EL (cell line): ENCODE results near the gene HSP90AB1.

Experiments
- DNase-seq: peaks from one replicate; pipeline ENCODE4 v3.0.0-alpha.2; 2016

The HSP90AB1 gene

DNA sequence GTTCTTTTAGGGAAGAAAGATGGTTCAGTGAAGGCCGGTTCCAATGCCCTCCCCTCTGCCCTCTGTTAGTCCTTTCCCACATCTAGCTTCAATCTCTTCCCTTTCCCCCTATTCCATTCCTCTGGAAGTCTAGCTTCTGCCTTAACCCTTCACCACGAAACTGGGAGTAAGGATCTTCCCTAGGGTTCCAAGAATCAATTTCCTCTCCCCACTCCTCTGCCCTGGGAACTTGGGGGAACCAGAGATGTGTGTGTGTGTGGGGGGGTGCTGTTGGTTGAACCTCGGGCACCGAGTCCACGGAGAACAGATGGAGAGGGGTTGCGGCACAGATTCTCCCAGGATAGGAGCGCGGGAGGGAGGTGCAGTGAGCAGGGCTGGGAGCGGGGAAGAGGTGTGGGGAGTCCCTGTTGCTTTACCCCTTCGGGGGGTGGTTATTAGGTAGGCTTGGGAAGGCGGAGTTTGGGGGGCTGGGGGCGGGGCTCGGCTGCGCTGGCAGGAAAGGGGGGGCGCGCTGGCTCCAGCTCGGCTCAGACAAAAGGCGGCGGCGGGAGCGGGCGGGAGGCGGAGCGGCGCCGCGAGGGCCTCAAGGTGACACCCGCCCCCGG lies 23.1 kb downstream of the HSP90AB1 start, which contains the start of gene TMEM151B:
Gene TMEM151B (plus strand): TSS at position 530 of the 605 bp plus-strand sequence. CDS start 293 bp downstream, outside the sequence.
- DNase-seq, result no peak

DNA sequence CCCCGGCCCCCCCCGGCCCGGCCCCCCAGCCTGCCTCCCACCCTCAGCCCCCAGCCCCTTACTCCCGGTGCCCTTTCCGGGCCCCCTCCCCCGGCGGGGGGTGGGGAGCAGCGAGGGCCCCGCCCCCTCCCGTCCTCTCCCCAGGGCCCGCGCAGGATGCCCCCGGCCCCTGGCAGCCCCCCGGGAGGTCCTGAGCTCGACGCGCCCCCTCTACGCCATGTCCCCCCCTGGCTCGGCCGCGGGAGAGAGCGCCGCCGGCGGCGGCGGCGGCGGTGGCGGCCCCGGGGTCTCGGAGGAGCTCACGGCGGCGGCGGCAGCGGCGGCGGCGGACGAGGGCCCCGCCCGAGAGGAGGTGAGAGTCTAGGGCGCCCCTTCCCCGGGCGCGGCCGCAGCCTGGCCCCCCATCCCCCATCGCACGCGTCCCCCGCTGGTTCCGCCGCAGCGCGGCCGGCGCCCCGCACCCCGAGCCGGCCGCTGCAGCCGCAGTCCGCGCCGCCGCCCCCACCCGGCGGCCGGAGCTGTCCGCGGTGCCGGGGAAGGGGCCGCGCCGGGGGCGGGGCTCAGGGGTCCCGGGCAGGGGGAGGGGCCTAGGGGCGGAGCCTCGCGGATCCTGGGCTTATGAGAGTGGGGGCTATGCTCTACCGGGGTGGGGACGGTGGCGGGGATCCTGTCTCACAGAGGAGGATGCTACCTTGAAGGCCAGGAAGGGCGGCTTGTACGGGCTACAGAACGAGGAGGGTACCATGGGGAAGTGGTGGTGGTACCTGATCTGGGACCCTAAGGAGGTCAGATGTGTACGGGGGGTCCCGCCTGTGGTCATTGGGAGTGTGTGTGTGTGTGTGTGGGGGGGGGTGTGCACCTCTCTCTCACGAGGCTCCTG lies 23.9 kb downstream of the HSP90AB1 start:
- DNase-seq, result no peak

DNA sequence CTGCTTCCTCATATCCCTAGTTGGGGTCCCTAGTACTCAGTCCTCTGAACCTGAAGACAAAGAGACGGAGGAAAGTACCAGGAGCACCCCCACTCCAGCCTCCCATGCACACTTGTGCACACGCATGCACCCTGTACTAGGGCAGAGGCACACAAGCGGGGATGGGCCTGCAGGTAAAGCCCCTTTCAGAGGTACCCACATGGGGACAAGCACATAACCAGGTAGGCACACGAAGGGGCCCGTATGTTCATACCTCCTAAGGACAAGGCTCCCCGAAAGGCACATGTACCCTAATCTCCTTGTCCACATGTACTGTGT lies 24.5 kb downstream of the HSP90AB1 start:
- DNase-seq, result no peak

DNA sequence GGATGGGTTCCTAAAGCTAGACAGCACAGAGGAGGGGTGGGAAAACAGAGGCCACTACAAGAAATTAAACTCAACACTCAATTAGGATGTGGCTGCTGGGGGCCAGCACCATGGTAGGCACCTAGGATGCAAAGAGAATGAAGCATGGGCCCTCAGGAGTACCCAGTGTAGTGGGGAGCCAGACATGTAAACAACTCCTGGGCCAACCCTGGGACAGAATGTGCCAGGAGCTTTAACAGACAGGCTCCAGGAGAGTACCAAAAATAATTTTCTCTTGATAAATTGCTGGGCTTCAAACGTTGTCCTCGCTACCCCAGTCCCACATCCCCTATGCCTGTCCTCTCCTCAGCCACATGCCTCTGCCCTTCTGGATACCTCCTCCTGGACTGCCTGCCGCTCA lies 25.0 kb downstream of the HSP90AB1 start:
- DNase-seq, result no peak

DNA sequence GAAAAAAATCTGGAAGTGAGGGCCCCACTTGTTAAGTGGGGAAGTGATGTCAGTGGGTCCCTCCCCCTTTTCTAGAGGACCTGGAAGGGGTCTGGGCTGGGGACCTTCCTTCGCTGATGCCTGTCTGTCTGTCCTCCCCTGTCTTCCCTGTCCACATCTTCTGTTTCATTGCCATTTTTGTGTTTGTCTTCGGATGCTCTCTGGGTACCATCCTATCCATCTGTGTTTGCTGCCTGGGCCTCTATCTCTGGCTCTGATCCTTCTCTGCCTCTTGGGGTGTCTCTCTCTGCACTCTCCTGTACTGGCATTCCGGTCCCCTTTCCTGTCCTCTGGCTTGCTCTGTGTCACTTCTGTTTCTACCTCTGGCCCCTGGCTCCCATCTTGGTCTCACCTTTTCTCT lies 25.6 kb downstream of the HSP90AB1 start:
- DNase-seq, result no peak

DNA sequence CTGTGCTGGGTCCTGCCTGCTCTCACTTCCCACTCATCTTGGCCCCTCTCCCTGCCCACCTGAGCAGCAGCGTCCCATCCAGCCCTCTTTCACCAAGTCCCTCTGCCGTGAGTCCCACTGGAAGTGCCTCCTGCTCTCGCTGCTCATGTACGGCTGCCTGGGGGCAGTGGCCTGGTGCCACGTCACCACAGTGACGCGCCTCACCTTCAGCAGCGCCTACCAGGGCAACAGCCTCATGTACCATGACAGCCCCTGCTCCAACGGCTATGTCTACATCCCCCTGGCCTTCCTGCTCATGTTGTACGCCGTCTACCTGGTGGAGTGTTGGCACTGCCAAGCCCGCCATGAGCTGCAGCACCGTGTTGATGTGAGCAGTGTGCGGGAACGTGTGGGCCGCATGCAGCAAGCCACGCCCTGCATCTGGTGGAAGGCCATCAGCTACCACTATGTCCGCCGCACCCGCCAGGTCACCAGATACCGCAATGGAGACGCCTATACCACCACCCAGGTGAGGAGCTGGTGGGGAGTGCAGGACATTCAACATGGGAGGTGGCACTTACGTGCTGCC lies 26.2 kb downstream of the HSP90AB1 start:
- no peak for DNase-seq

DNA sequence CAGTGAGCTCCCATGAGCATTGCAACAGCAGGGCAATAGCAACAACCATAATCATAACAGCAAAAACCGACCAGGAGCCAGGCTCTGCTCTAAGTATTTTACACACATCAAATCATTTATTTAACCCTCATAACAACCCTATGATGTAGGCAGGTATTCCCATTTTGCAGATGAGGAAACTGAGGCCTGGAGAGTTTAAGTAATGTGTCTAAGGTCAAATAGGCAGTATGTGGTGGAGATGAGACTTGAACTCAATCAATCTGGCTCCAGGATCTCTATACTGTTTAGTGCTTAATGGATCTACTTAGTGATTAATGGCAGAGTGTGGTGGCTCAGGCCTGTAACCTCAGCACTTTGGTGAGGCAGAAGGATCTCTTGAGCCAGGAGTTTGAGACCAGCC lies 26.7 kb downstream of the HSP90AB1 start:
- no peak for DNase-seq

DNA sequence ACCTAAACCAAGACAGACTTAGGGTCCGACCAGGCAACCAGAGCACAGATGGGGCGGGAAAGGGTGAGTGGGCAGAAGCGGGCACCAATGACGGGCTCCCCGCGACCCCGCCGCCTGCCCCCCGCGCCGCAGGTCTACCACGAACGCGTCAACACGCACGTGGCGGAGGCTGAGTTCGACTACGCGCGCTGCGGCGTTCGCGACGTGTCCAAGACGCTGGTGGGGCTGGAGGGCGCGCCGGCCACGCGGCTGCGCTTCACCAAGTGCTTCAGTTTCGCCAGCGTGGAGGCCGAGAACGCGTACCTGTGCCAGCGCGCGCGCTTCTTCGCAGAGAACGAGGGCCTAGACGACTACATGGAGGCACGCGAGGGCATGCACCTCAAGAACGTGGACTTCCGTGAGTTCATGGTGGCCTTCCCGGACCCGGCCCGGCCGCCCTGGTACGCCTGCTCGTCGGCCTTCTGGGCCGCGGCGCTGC lies 28.4 kb downstream of the HSP90AB1 start:
- no peak for DNase-seq

DNA sequence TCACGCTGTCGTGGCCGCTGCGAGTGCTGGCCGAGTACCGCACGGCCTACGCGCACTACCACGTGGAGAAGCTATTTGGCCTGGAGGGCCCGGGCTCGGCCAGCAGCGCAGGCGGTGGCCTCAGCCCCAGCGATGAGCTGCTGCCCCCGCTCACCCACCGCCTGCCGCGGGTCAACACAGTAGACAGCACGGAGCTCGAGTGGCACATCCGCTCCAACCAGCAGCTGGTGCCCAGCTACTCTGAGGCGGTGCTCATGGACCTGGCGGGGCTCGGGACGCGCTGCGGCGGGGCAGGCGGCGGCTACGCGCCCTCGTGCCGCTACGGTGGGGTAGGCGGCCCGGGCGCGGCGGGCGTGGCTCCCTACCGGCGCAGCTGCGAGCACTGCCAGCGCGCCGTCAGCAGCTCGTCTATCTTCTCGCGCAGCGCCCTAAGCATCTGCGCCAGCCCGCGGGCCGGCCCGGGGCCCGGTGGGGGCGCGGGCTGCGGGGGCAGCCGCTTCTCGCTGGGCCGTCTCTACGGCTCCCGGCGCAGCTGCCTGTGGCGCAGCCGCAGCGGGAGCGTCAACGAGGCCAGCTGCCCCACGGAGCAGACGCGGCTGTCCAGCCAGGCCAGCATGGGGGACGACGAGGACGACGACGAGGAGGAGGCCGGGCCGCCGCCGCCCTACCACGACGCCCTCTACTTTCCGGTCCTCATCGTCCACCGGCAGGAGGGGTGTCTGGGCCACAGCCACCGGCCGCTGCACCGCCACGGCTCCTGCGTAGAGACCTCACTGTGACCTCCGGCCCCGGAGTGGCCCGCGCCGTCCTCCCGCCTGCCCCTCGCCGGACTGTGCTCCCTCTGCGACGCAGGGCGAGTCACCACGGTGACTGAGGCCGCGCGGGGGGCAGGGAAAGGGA lies 29.1 kb downstream of the HSP90AB1 start:
- DNase-seq, result no peak

DNA sequence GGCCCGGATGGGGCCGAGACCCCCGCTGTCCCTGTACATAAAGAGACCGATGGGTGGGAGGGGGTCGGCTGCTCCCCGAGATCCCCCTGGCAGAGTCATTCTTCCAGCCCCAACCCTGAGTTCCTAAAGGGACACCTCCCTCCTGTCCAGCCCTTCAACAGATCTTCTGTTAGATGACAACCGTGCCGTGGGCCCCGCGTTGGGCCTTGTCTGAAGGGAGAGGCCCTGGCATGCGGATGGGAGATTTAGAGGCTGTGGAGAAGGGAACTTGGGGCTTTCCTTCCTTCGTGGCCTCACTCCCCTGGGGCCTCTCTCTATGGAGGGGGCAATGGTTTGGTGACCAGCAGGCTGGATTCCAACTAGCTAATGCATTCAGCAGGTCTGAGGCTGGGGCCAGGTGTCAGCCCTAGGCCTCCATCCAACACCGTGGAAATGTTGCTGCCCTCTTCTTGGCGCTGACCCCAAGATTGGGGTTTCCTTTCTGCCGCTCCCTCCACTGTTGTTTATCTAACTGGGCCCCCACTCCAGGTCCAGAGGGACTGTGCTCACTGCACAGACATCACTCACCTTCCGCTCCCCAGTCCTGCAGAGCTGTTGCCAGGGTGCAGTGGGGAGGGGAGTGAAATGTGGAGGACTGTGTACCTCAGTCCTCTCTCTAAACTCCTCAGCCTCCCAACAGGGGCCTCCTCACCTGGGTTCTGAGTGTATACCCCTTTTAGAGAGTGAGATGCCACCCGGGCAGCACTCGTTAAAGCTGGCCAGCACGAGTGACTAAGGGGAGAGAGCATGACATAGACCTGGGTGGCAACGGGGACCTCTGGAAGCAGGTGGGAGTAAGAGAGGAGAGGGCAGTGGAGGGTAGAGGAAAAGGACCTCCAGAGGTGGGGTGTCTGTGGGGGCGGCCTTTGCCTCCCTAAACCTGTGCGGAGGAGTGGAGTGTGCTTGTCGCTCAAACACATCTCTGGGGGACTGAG lies 30.1 kb downstream of the HSP90AB1 start:
- DNase-seq, result no peak

DNA sequence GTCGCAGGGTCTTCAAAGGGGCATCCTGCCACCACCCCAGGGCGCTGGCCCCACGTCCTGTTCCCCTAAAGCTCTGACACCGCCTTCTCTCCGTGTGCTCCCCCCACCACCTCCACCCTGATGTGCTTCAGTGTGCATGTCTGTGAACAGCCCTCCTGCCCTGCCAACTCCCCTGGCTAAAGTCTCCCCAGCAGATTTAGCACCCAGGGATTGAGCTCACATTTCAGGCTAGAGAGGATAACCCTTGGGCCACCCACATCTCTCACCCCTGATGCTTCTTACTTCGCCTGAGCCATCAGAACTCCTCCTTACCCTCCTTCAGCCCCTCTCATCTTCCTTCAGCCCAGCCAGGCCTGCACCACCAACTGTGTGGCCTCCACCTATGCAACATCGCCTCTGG lies 30.9 kb downstream of the HSP90AB1 start:
- no peak for DNase-seq

DNA sequence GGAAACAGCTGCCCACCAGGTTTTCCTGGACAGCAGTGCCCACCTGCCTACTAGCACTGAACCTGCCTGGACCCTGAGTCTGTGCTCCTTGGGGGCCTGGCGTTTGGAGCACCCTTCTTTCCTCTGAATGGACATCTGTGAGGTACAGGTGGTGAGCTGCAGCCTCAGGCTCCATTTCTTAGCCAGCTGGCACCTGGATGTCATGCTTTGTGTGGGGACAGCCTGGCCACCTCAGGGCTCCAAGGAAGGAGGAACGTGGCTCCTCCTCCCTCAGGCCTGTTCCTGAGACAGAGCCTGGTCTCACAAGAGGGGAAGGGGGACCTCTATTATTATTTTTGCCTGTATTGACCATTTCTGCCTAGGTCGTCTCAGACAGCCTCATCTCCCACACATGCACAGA lies 31.4 kb downstream of the HSP90AB1 start:
- no peak for DNase-seq

DNA sequence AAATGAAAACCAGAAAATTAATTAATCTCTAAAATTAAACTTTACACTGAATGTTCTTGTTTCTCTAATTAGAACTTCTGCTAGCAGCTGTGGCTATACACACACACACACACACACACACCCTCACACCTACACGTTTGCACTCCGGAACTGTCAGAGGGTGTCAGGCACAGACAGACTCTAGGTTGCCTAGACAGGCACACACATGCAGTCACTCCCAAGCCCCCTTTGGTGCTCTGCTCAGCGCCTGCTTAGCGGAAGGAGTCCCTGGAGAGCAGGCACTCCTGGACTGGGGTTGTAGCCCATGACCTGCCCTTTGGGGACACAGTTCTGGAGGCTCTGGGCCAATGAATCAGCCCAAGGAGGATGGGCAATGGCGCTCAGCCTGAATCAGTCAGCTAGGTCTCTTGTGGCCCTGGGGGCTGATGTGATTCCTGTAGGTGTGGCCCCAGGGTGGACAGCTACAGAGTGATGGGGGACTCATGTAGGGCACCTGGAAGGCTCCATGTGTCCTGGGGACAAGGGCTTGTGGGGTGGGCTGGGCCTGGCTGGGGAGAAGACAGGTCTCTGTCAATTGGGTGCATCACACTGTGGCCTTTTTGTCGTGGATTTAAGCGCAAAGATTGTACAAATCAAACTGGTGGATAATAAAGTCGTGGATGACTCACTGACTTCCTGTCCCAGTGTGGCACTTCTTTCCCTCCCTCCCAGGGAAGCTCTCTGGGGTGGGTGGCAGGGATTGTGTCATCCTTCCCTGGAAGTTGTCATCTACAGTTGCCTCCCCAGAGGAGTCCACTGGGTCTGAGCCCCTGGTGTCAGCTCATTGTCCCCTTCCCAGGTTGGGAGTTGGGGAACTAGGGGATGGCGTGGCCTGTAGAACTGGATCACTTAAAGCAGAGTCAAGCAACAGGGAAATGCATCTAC lies 32.1 kb downstream of the HSP90AB1 start:
- peak; percentile 40 for DNase-seq

DNA sequence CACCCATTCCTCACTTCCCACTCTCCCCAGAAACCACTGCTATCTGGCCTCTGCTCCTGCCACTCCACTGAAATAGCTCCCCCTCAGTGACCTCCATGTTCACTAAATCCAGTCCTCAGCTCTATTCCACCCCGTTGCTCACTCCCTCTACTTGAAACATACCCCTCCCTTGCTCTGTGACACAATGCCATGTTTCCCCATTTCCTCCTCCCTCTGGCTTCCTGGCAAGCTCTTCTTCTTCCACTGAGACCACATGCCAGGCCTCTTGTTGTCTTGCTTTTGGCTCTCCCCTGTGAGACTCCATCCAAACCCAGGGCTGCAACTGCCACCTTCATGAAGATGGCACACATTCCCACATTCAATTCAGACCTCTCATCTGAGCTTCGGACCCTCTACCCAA lies 37.2 kb downstream of the HSP90AB1 start:
- no peak for DNase-seq

DNA sequence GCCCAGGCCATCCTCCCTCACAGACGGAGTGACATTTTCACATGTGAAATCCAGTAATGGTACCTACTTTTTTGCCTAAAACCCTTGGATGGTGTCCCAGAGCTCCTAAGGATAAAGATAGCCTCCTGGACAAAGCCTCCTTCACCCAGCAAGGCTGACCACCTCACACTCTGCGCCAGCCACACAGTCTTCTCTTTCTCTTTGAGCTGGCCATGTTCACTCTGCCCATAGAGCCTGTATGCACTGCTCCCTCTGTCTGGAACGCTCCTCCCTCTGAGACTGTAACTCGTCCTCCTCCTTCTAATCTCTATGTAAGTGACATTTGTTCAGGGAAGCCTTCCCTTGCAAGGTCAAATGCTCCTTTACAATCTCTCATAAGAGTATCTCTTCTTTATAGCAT lies 38.0 kb downstream of the HSP90AB1 start:
- no peak for DNase-seq

DNA sequence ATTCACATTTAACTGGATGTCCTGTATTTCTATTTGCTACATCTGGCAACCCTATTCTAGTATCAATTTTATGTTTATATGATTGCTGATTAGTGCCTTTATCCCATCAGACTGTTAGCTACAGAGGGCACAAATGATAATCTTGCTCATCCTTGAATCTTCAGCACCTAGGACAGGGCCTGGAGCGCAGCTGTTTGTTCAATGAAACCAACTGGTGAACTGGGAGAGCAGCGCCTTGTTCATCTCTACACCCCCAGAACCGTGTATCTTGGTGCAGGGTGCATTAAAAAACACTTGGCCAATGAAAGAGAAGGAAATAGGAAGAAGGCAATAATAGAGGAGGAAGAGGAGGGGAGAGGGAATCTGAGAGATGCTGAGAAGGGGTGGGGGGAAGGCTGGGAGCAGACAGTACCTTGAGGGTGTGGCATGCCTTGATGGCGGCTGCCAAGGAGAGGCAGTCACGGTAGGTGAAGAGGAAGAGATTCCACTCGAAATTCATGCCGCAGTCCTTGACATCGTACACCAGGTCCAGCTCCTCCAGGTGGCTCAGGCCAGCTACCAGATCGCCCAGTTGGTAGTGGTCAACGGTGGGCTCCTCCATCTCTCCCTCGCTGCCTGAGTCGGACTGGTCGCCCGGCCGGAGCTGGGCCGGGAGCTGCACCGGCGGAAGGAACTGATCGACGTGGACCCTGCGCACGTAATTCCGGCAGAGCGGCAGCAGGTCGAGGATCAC lies 38.8 kb downstream of the HSP90AB1 start:
- no peak for DNase-seq

DNA sequence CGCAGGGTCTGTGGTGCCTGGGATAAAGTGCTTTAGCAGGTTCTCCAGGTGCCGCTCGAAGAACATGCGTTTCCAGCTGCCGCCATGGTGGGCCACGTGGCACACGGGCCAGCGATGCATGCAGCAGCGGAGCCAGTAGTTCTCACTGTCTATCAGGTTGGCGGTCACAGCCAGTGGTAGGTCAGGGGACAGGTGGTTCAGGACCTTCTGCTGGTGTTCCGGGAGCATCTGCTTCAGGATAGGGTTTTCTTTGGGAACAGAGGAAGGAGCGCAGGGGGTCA lies 39.3 kb downstream of the HSP90AB1 start:
- no peak for DNase-seq

DNA sequence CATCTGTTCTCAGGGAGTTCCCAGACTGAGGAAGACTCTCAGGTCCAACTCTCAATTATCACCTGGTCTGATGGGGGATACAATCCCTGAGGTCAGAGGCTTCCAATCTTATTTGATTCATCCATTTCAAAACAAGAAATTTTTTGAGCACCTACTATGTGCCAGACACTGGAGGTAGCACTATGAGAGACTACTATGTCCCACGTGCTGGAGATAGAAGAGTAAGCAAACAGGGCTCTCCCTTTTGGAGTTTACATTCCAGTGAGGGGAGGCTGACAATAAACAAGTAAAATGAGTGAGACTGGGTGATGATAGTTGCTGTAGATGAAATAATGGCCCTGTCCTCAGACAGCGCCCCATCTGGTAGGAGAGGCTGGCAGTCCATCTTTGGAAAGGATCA lies 39.8 kb downstream of the HSP90AB1 start:
- no peak for DNase-seq

DNA sequence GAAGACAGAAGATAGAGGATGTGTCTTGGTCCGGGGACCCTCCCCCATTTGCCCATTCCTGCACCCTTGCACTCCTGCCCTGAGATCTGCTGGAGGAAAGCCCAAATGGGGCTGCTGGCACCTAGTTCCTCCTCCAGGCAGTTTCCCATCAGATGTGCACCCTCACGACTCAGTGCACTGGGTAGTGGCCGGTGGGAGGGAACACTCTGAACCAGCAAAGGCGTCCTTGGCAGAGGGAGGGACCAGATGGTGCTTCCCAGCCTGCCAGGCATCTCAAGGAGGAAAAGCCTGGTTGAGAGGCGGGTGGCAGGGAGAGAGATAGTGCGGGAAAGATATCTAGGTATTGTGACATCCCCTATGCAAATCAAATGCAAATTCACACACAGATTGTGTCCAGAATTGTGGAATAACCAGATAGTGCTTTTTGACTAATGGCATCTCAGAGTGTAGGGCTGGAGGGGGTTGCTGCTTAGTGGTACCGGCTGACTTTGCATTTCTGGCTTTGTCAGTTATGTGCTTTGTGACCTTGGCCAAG lies 42.9 kb downstream of the HSP90AB1 start:
- no peak for DNase-seq

DNA sequence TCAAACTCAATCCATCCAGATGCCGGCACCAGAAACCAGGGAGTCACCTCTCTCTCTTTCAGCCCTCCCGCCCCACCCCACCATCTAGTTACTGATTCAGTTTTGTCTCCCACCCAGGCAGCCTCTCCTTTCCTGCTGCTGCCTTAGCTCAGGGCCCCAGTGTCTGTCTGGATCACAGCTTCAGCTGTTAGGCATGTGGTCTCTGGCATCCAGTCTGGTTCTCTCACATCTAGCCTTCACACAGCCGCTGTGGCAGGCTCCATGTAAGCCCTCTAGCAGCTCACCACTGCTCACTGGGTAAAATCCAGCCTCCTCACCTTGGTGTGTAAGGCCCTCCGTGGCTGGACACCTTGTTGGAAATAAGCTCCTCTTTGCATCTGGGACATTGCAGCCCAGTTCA lies 44.9 kb downstream of the HSP90AB1 start:
- DNase-seq, result no peak
